HL-60/S4 treated with retinoic acid at 250 ng/mL for 4 days and 3 days (cell line): ENCODE measurements around the gene MDM4.

Source experiments
- in situ Hi-C: fragments of 300-500 bp; cut with MboI; formaldehyde crosslinking; loops from 2 replicates; pipeline ENCODE4 v1.7.0; 2022; ENCODE audit warnings: low sequenced_read_pairs

The MDM4 gene

GRCh38 chr1:204576422-204576821 lies 60.2 kb downstream of the MDM4 start:
- in situ Hi-C loops, result no loop called here

DNA sequence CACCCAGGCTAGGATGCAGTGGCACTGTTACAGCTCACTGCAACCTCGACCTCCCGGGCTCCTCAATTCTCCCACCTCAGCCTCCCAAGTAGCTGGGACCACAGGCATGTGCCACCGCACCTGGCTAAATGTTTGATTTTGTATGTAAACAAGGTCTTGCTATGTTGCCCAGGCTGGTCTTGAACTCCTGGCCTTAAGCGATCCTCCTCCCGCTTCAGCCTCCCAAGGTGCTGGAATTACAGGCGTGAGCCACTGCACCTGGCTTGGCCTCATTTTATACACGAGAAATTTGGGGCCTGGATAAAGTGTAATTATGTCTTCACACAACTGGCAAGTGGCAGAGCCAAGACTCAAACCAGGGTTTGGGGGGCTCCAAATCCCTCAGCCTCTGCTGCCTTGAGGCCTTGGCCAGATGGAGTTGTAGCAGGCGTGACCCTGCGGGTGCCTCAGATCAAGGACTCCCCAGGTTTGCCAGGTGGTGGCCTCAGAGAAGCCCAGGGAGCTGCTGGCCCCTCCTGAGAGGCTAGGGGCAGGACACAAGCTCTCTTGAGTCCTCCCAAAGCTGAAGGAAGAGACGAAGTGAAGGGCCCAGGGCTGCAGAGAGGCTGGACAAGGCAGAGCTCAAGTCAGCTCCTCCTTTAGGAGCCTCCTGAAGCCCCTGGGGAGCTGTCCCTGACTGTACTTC lies 61.7 kb downstream of the MDM4 start:
- in situ Hi-C loops, result no loop called here

DNA sequence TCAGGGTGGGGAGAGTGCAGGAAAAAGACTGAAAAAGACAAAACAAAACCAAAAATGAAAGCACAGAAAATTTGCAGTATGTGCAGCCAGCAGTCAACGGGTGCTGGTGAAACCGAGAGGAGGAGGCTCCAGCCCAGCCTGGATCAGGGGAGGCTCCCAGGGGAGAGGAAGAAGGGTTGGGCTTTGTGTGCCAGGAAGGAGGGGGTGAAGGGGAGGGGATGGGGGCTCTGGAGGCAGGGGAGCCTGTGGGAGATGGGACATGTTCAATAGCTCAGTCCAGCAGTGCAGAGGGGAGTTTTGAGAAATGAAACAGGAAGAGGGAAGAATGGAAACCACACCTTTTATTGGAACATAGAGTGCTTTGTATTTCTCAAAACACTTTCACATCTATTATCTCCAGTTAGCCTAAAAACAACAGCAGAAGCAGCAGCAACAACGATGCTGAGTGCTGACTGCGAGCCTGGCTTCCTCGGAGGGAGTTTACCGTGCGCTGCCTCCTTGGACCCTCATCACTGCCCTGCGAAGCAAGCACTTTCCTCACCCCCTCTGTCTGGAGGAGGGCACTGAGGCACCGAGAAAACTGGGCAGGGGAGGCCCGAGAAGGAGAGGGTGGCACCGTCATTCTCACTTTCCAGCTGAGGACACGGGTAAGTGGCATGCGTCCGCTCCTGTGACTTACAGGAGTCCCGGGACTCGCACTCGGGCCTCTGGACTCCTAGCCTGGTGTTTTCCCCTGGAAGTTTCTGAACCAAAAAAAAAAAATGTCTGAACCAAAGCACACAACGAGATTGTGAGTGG lies 62.9 kb downstream of the MDM4 start:
- in situ Hi-C loops, result no loop called here

DNA sequence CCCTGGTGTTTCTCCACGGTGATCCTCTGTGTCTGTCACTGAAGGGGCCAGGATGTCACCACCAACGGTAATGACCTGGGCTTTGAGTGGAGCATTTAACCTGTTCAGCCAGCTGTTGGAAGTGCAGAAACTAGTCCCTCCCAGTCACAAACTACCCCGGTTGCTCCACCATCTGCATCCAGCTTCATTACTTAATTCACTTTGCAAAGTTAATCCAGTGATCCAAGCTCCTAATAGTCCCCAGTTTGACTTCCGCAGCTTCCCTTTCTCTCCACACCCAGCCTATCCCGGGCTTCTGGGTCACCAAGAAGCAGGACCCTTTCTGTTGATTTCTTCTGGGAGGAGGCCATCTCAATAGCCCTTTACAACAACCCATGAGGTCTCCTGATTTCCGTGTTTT lies 63.5 kb downstream of the MDM4 start:
- in situ Hi-C loops, result no loop called here

- in situ Hi-C loops, result no loop called here
Observed at GRCh38 chr1:204580862-204581261, 64.7 kb downstream of the MDM4 start.

DNA sequence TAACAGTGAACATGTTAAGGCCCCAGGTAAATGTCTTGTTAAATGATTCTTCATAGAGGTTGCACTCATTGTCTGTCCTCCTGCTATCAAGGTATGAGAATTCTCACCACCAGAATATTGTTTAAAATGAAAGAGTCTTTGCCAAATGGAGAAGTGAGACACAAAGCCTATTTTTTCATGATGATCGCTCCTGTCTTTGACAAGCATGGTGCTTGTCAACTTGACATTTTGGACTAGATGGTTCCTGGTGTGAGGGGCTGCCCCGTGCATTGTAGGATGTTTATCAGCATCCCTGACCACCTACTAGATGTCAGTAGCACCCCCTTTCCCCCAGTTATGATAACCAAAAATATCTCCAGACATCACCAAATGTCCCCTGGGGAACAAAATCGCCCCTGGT lies 65.6 kb downstream of the MDM4 start:
- in situ Hi-C loops, result no loop called here

GRCh38 chr1:204583909-204584632 lies 67.9 kb downstream of the MDM4 start:
- in situ Hi-C loops, result no loop called here

DNA sequence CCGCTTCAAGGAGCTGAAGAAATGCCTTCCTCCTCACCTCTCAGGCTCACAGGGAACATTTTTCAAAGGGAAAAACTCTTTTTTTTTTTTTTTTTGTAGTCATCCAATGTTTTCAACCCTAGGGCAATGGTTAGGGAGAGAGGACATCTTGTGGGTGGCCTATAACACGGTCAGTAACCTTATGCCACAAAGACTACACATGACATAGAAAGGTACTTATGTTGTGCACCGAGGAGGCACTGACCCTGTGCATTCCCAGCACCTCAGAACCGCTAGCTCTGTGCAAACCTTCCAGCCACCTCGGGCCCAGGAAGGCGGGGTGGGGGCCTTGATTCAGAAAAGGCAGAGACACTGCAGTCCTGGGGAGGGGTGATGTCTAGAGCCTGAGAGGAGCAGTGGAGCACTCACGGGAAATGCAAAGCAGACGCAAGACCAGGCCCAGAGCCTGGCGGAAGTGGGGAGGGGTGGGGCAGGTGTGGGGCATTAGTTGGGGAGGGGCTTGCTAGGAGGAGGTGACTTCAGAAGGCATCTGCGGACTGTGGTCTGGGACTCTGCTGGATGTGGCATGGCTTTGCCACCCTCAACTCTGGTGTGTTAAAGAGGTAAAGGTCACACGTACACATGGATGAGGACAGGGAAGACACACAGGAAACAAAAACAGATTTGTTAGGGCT lies 68.6 kb downstream of the MDM4 start:
- in situ Hi-C loops, result no loop called here

- in situ Hi-C loops, result no loop called here
Observed at GRCh38 chr1:204587621-204588020, 71.4 kb downstream of the MDM4 start.

- in situ Hi-C loops, result no loop called here
Observed at GRCh38 chr1:204588826-204589225, 72.6 kb downstream of the MDM4 start.

- in situ Hi-C loops, result no loop called here
Observed at GRCh38 chr1:204589409-204590038, 73.3 kb downstream of the MDM4 start.

DNA sequence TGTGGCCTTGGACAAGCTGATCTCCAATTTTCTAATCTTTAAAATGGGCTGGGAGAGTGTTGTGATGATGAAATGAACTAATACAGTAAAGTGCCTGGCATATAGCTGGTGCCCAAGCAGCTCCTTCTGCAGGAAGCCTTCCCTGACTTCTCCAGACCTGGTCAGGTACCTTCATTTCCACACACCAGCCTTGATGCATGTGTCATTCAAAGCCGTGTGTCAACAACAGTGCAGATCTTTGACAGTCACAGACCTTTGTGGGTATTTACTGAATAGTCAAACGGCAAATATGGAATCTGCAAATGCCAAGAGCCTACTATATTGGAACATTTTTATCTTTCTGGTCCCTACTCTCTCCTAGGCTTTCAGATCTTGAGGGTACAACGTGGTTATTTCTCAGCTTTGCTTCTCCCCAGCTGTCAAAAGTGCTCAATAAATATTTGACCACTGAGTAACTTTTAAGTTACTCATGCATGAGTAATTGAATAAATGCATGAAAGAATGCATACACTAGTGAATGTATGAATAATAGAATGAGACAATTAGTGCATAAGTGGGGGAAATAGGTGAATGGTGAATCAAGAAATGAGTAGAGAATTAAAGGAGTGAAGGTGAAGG lies 75.4 kb downstream of the MDM4 start:
- in situ Hi-C loops, result no loop called here

GRCh38 chr1:204592246-204592948 lies 76.2 kb downstream of the MDM4 start:
- in situ Hi-C loops, result no loop called here

DNA sequence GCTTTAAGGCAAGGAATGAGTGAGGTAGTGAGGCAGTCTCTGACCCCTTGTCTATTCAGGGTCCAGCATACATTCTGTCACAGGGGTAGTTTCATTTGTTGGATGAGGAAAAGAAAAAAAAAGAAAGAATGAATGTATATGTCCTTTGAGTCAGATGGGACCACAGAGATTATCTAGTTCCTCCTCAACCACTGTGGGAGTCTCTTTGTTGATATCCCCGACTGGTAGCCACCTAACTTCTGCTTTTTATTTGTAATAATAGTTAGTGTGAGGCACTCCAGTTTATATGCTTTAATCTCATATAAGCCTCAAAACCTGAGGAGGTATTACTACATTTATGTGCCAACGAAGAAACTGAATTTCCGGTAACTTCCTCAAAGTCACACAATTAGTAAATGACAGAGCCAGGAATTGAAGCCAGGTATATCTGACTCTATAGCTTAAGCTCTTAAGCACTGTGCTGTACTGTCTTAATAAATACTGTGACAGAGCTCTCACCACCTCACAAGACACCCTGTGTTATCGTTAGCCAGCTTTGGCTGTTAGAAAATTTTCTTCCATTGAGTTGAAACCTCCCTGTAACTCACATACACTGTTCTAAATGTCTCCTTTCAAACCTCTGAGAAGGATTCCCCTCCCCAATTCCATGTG lies 82.2 kb downstream of the MDM4 start:
- in situ Hi-C loops, result no loop called here

- in situ Hi-C loops, result no loop called here
Observed at GRCh38 chr1:204599098-204599497, 82.9 kb downstream of the MDM4 start.

GRCh38 chr1:204599596-204599995 lies 83.4 kb downstream of the MDM4 start:
- in situ Hi-C loops, result no loop called here

DNA sequence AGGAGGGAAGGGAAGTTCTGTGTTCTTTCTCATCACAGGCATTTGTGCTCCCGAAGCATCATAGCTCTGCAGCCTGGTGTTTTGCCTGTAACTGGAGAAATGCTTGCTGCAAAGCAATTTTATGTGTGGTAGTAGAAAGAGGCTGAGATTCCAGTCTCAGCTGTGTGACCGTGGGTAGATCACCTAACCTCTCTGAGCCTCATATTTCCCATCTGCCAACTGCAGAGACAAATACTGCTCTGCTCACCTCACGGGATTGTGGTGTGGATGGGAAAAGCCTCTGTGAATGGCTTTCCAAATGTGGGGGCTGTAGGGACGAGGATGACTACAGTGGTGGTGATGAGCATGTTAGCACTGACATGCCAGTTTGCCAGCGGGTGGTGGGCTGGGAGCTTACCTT lies 84.0 kb downstream of the MDM4 start:
- in situ Hi-C loops, result no loop called here

- in situ Hi-C loops, result no loop called here
Observed at GRCh38 chr1:204600968-204601367, 84.8 kb downstream of the MDM4 start.

- in situ Hi-C loops, result no loop called here
Observed at GRCh38 chr1:204602111-204602579, 85.9 kb downstream of the MDM4 start.
